Measurements from ENCODE around the gene MAN1C1. TPM values are rescaled to one million over a fixed set of nuclear protein-coding genes. Genes with fewer than 3 reads are reported as not detected.
A peak's percentile ranks its signal among the peaks of the same experiment; 100 is the strongest.

MAN1C1 gene
- total RNA-seq, 1 experiment from 2014 or later: 9.3 TPM

- Histone ChIP-seq H3K4me1 (ENCODE audit: insufficient read depth, low read length) (no peaks in the 10 kb centered on the region), H3K9me3 (ENCODE audit: control insufficient read depth, low read depth, low read length) (no peaks in the 10 kb centered on the region), H3K79me1 (ENCODE audit: insufficient read depth, low read depth, low read length, poor library complexity, severe bottlenecking) (no peaks in the 10 kb centered on the region), H3K56ac (ENCODE audit: insufficient read length, low read depth, low read length) (no peak overlapping the region), H2AFZ (ENCODE audit: low read length) (no peak overlapping the region), H4K5ac (ENCODE audit: insufficient read length, low read depth, low read length) (no peak overlapping the region), H2BK20ac (ENCODE audit: low read depth, low read length, poor library complexity, severe bottlenecking) (no peak overlapping the region), H2BK12ac (ENCODE audit: insufficient read length, low read depth, low read length) (no peak overlapping the region), H2AK5ac (ENCODE audit: insufficient read length, low read length) (no peak overlapping the region), H3K18ac (ENCODE audit: insufficient read length, low read depth, low read length) (no peak overlapping the region), H3K27me3 (ENCODE audit: insufficient read depth, low read length) (no peaks in the 10 kb centered on the region), H2BK5ac (ENCODE audit: insufficient read length, low read length) (no peak overlapping the region), H3K23me2 (ENCODE audit: insufficient read length, low read depth, low read length, poor library complexity, severe bottlenecking) (no peaks in the 10 kb centered on the region), H3T11ph (ENCODE audit: low read length) (no peak overlapping the region), H3K4me2 (ENCODE audit: insufficient read depth, insufficient read length, low read length) (no peak overlapping the region), H3K14ac (ENCODE audit: insufficient read depth, low read length) (no peak overlapping the region), H3K27ac (ENCODE audit: insufficient read length, low read depth, low read length) (no peak overlapping the region), H3K79me2 (ENCODE audit: insufficient read depth, low read length) (no peaks in the 10 kb centered on the region), H2BK120ac (ENCODE audit: low read depth, low read length, poor library complexity, severe bottlenecking) (no peak overlapping the region), H3K23ac (ENCODE audit: insufficient read length, low read depth, low read length) (no peak overlapping the region), H4K91ac (ENCODE audit: insufficient read length, low read depth, low read length) (no peak overlapping the region), H4K20me1 (ENCODE audit: control insufficient read depth, insufficient read depth, insufficient read length) (no peaks in the 10 kb centered on the region), H2BK15ac (ENCODE audit: low read depth, low read length) (no peak overlapping the region), H3K4ac (ENCODE audit: low read depth, low read length) (no peak overlapping the region), H4K8ac (replicated peaks; ENCODE audit: insufficient read length, low read depth, low read length) (no peak overlapping the region), H3K9ac (ENCODE audit: extremely low read depth, insufficient read length, low read length) (no peak overlapping the region)
- no peak for TF ChIP-seq CTCF (conservative IDR thresholded peaks at IDR 0.05)
- peaks cover 1% of the 10 kb centered on the region for H3K27me3 Mint-ChIP-seq (ENCODE audit: low read depth)
- no CpG with 5 or more reads among the region's 12 CpGs for WGBS (ENCODE audit: extremely low coverage, insufficient read length, low lambda C conversion rate)
- H3K4me1 Mint-ChIP-seq: peaks cover 54 to 60% of the 10 kb centered on the region in 2 experiments
- H3K4me3 Mint-ChIP-seq: no peak overlapping the region
- no peaks in the 10 kb centered on the region for H3K9me3 Mint-ChIP-seq
- peak overlapping the region in 1 of 3 experiments; percentile 72; a peak in 1 of 7 replicates for H3K27ac Mint-ChIP-seq
- H3K36me3 Mint-ChIP-seq (ENCODE audit: insufficient read depth in 1 of 3, low read depth in 3 of 3): peaks cover 0 to under 1% (median 0%) of the 10 kb centered on the region in 3 experiments; a peak in 2 of 7 replicates
- DNase-seq: no peak
Measured at GRCh38 chr1:25570798-25571521, 45.6 kb upstream of the MAN1C1 start.
